Ramos (cell line): Measurements from ENCODE around the gene CHST13.

Source experiments
- in situ Hi-C: fragments of 300-500 bp; cut with MboI; formaldehyde crosslinking; loops from one replicate; pipeline ENCODE4 v1.14.3; 2022; ENCODE audit warnings: low sequenced_read_pairs; ENCODE audit not compliant: unreplicated experiment

CHST13 gene

GRCh38 chr3:126523745-126524428 is at the start of gene CHST13:
TSS of gene CHST13 (plus strand) at chr3:126524155. CDS start at chr3:126524333, 178 bp downstream.
- in situ Hi-C loops: no loop called here

DNA sequence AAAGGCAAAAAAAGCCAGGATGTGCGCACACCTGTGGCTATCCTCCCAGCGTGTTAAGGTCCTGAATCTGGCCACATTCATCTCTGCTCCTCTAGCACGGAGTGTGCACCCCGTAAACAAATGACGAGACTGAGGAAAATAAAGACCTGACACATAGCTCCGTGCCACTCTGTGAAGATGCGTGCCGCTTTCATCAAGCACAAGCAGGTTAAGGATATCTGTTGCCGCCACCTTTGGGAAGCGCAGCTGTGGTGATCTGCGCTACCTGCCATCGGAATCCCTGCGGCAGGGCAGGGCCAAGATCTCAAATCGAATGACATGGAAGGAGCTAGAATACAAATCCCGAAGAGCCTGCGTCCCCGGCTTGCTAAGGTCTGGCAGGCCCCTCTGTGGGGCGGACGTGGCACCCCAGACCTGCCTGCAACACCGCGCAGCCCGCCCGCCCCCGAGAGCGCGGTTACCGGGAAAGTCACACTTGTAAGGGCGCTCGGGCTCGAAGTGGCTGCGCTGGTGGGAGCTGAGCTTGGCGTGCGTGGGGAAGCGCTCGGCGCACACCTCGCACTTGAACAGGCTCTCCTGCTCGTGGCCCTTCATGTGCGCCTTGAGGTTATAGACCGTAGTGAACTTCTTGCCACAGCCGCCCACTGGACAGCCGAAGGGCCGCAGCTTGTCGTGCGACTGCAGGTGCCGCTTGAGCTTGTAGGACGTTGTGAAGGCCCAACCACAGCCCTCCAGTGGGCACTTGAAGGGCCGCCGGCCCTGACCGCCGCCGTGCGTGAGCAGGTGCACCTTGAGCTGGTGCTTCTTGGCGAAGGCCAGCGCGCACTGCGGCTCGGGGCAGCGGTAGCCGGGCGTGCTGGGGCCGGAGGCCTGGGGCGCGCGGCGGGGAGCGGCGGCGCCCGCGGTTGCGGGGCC is 49.2 kb upstream of the CHST13 start:
- in situ Hi-C loops: no loop called here

- in situ Hi-C loops: no loop called here
Measured at GRCh38 chr3:126475413-126476114, 48.4 kb upstream of the CHST13 start, which contains the start of gene ZXDC. TSS of gene ZXDC (minus strand) at chr3:126475891. CDS start at chr3:126475865, 26 bp downstream.

- in situ Hi-C loops: no loop called here
Measured at GRCh38 chr3:126476166-126477060, 47.5 kb upstream of the CHST13 start.

DNA sequence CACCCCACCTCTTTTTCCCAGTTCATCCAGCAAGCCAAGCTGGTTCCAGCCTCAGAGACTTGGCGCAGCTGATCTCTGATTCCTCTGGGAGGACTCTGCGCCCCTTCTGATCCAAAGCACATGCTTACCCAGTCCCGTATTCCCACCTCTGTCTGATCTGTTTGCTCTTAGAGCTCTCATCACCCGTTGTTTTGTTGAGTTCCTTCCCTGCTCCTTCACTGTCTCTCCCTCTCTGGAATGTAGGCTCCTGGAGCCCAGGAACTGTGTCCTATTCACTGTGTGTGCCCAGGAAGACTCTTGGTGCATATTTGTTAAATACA is 46.9 kb upstream of the CHST13 start:
- in situ Hi-C loops: no loop called here

DNA sequence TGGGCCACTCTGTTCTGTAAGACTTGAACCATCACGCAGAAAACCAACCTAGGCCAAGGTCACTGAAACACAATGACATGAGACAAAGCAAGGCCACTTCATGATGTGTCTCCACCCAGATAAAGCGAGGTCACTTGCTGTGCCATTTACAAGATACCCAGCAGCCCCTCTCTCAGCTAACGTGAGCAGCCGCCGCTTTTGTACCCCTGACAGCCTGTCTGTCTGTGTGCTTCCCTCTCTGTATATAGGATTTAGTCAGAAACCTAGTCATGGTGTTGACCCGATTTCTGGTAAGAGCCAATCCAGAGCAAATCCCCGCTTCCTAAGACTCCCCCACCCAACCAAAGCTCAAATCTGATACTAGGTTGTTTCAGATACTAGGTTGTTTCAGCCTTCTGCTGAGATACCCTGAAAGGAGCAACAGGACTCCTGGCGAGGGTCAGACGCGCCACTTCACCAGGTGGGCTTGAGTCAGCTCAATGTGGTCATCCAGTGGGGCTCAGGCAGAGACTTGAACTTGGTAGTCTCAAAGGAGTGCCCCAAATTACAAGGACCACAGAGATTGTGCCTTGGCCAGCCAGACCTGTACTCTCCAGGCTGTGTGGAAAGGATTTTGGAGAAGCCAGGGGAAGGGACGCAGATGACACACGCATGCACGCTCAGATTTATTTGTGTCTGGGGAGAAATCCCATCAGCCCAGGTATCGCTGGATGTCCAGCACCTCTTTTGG is 45.2 kb upstream of the CHST13 start:
- in situ Hi-C loops: no loop called here

- in situ Hi-C loops: no loop called here
Measured at GRCh38 chr3:126479642-126480041, 44.3 kb upstream of the CHST13 start.

- in situ Hi-C loops: no loop called here
Measured at GRCh38 chr3:126480206-126480605, 43.7 kb upstream of the CHST13 start.

DNA sequence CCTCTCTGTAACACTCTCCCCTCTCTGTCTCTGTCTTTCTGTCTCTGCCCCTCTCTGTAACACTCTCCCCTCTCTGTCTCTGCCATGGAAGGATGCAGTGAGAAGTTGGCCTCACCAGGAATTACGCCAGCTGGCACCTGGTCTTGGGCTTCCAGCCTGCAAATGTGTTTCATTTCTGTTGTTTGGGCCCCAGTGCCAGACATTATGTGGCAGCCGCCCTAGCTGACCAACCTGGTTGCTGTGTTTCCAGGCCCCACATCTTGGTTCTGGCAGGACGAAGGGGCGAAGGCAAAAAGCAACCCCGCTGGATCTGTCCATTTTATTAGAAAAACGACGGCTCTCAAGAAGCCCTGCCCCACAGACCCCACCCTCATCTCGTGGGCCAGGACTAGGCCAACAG is 43.1 kb upstream of the CHST13 start:
- in situ Hi-C loops: no loop called here

DNA sequence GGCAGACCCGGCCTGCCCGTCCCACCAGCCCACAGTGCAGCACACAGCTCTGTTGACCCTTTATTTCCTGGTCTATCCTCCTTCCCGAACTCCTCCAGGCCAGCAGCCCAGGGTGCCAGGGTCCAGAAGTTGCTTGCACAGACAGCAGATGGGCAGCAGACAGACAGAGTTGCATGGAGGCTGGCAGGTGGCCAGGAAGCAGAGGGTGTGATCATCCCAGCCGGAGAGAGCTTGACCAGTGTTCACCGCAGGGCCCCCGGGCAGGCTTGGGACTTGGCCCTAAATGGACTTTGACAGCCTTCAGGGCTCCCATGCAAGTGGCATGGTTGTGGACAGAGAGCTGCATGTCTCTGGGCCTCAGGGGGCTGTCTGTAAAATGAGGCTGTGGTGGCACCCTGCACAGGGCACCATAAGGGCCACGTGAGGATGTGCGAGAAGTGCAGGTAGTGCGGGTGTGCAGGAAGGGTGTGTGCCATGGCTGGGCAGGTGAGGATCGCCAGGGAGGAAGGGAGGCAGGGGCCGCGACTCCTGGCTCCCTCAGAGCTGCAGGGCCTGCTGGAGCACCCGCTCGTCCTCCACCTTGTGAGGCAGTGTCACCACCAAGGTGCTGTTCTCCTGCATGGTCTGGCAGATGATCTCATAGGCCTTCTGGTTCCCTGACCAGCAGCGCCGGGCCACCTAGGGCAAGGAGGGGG is 42.0 kb upstream of the CHST13 start:
- in situ Hi-C loops: no loop called here

DNA sequence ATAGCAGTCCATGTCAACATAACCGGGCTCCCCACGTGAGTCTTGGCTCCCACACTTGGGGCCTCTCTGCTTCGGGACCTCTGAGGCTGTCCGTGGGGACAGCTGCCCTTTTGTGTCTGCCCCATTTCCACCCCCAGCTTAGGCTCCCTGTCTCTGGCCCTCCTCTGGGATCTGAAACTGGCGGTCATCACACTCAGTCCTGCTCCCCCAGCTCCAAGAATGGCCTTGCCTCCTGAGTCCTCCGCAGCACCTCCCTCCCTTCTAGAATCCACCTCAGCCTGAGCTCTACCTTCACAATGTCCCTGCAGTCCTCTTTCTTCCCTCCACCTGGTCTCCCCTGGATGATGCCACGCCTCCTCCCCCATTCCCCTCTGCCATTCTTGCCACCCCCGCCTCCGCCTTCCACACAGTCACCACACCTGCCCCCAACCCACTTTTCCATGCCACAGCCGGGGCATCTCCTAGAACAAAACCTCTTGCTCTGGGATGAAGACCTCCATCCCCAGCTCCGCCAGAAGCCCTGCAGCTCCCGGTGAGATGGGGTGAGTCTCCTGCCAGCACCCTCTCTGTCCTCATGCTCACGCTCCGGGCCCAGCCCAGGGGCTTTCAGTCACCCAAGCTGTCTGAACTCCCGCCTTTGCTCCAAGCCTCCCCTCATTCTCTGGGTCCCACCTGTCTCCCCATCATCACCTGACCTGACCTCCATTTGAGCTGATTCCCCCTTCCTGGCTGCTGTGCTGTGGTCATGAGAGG is 41.3 kb upstream of the CHST13 start:
- in situ Hi-C loops: no loop called here

DNA sequence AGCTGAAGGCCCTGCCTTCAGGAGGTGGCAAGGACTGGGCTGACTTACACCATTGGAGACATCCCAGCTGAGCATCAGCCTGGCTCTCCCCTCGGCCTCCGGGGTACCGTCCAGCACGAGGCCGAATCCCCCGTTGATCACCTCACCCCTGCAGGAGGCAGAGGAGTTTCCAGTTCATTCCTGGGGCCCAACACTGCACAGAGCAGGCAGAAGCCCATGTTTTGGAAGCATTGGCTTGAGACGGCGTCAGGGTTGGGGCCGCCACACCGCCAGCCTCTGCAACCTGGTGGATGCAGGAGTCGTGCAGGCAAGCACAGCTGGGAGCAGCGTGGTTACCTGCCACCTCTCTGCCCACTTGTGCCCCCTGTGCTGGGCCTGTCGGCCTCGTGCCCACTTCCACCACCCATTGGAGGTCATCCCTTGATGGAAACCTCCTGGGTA is 40.6 kb upstream of the CHST13 start:
- in situ Hi-C loops: no loop called here

DNA sequence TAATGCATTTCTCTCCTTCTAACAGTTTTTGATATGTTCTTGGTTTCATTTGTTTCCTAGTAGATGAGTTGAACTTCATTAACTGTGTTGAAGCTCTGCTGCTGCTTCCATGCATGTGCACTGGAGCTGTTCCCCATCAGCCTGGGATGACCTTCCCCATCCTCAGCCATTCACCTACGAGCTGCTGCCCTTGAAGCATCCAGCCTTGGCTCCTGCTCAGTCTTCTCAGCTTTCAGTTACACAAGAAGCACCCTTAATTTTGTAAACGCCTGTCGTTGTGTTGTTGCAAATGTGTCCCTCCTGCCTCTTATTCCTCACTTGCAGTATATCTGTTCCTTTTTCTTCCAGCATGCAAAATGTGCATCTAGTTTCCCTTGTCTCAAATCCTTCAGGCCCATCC is 39.8 kb upstream of the CHST13 start:
- in situ Hi-C loops: no loop called here

GRCh38 chr3:126484662-126485061 is 39.3 kb upstream of the CHST13 start:
- in situ Hi-C loops: no loop called here

GRCh38 chr3:126485176-126485897 is 38.6 kb upstream of the CHST13 start:
- in situ Hi-C loops: no loop called here

GRCh38 chr3:126485956-126486355 is 38.0 kb upstream of the CHST13 start:
- in situ Hi-C loops: no loop called here

GRCh38 chr3:126486360-126486847 is 37.6 kb upstream of the CHST13 start:
- in situ Hi-C loops: no loop called here
